HCT116 (cell line): ENCODE data around the gene NKX2-2. TPM values are rescaled to one million over a fixed set of nuclear protein-coding genes. Genes with fewer than 3 reads are reported as not detected.

ENCODE experiments used
- ATAC-seq: fragments of 200-7000 bp; cut with Tn5 transposase; 2 replicates; pipeline ENCODE4 v1.9.1; 2020; ENCODE audit warnings: mild to moderate bottlenecking, moderate library complexity
- BruUV-seq: library from RNA; stranded (reverse); fragments of 400-500 nt; replicated peaks from 2 replicates; lab custom pipeline; 2021; lab: Mats Ljungman, UMichigan
- CTCF ChIA-PET: fragments of 300-600 bp; sonication (Branson Sonifier 250); formaldehyde crosslinking; loops from one replicate; lab custom pipeline; 2021; ENCODE audit warnings: antibody characterized with exemption; lab: Charles Lee
- POLR2A ChIA-PET: fragments of 300-600, 350-600 bp; sonication (Branson Sonifier 250); formaldehyde crosslinking; loops from one replicate; lab custom pipeline; 2021; ENCODE audit warnings: antibody characterized with exemption; lab: Charles Lee
- RAD21 ChIA-PET, 2 experiments: fragments of 300-600 bp; sonication (Branson Sonifier 250); formaldehyde crosslinking; loops; one replicate each; lab custom pipeline; 2023; ENCODE audit warnings: low total read pairs in 2 of 2; ENCODE audit not compliant: uncharacterized antibody in 2 of 2, unreplicated experiment in 2 of 2, low non-redundant PET in 1 of 2; lab: Charles Lee
- DNase-seq: peaks from one replicate; pipeline ENCODE4 v3.0.0-alpha.2; 2010; ENCODE audit warnings: low read depth, low spot score
- H2AFZ ChIP-seq: fragments of 200-600 bp; shearing (Covaris generic), sonication (generic); 2 replicates; pipeline ENCODE4 v1.6.1; 2017; ENCODE audit warnings: low read depth, mixed run types, mixed read lengths, antibody characterized with exemption, low read length; ENCODE audit not compliant: poor library complexity, severe bottlenecking
- H3K27ac ChIP-seq: 2 replicates; pipeline ENCODE4 v1.5.1; 2012; ENCODE audit warnings: low read depth, low read length
- H3K27me3 ChIP-seq: fragments of 200-600 bp; sonication (generic); 2 replicates; pipeline ENCODE4 v1.6.1; 2016; ENCODE audit warnings: mixed run types, low read length, mixed read lengths; ENCODE audit not compliant: insufficient read depth
- H3K36me3 ChIP-seq, 2 experiments: fragments of 200-500 bp in 1 of 2; fragments of 200-600 bp in 1 of 2; sonication (Bioruptor generic) in 1 of 2; sonication (generic) in 1 of 2; 2 replicates each; pipeline versions ENCODE4 v1.5.1 to v1.6.1; 2014 to 2016; ENCODE audit warnings: low read length in 2 of 2, inconsistent platforms in 1 of 2, mixed read lengths in 1 of 2, mixed run types in 1 of 2; ENCODE audit not compliant: insufficient read depth in 2 of 2, control insufficient read depth in 1 of 2
- H3K4me1 ChIP-seq, 2 experiments: fragments of 200-600 bp in 1 of 2; sonication (generic) in 1 of 2; 2 replicates each; pipeline versions ENCODE4 v1.5.1 to v1.6.1; 2012 to 2017; ENCODE audit warnings: low read length in 2 of 2, inconsistent platforms in 1 of 2, mild to moderate bottlenecking in 1 of 2, mixed read lengths in 1 of 2, mixed run types in 1 of 2, moderate library complexity in 1 of 2; ENCODE audit not compliant: insufficient read depth in 2 of 2, control insufficient read depth in 1 of 2
- H3K4me2 ChIP-seq: fragments of 200-600 bp; sonication (generic); 2 replicates; pipeline ENCODE4 v1.6.1; 2017; ENCODE audit warnings: mixed run types, low read length, mixed read lengths
- H3K4me3 ChIP-seq, 2 experiments: fragments of 200-600 bp in 1 of 2; sonication (generic) in 1 of 2; replicated peaks in 1 of 2; 2 replicates each; pipeline ENCODE4 v1.5.1; 2011 to 2016; ENCODE audit warnings: low read length in 2 of 2, control low read depth in 1 of 2, low read depth in 1 of 2, mild to moderate bottlenecking in 1 of 2, mixed read lengths in 1 of 2, mixed run types in 1 of 2
- H3K79me2 ChIP-seq: fragments of 200-600 bp; sonication (generic); 2 replicates; pipeline ENCODE4 v1.6.1; 2017; ENCODE audit warnings: mild to moderate bottlenecking, mixed run types, low read length, moderate library complexity, mixed read lengths; ENCODE audit not compliant: insufficient read depth
- H3K9ac ChIP-seq: fragments of 200-600 bp; sonication (generic); 2 replicates; pipeline ENCODE4 v1.6.1; 2016; ENCODE audit warnings: low read length, mixed read lengths
- H3K9me2 ChIP-seq: fragments of 200-600 bp; sonication (generic), shearing (Covaris generic); 2 replicates; pipeline ENCODE4 v1.6.1; 2017; ENCODE audit warnings: mixed run types, mild to moderate bottlenecking, moderate library complexity; ENCODE audit not compliant: insufficient read depth
- H3K9me3 ChIP-seq, 2 experiments: fragments of 200-500 bp in 1 of 2; fragments of 200-600 bp in 1 of 2; sonication (Bioruptor generic) in 1 of 2; sonication (generic) in 1 of 2; 2 replicates each; pipeline ENCODE4 v1.6.1; 2014 to 2017; ENCODE audit warnings: low read length in 2 of 2, mixed read lengths in 2 of 2, inconsistent platforms in 1 of 2, low read depth in 1 of 2, mild to moderate bottlenecking in 1 of 2, mixed run types in 1 of 2, moderate library complexity in 1 of 2; ENCODE audit not compliant: control insufficient read depth in 1 of 2, insufficient read depth in 1 of 2
- H4K20me1 ChIP-seq: fragments of 200-600 bp; sonication (generic), shearing (Covaris generic); 2 replicates; pipeline ENCODE4 v1.6.1; 2017; ENCODE audit warnings: mixed run types, mild to moderate bottlenecking, moderate library complexity; ENCODE audit not compliant: insufficient read depth
- CBX3 ChIP-seq: IDR thresholded peaks from 2 replicates; pipeline ENCODE4 v1.6.1; 2012; ENCODE audit warnings: low read depth
- EGR1 ChIP-seq: IDR thresholded peaks from 2 replicates; pipeline ENCODE4 v1.6.1; 2012; ENCODE audit warnings: low read depth
- EZH2 ChIP-seq: fragments of 200-600 bp; sonication (generic); IDR thresholded peaks from 2 replicates; pipeline ENCODE4 v1.6.1; 2017; ENCODE audit warnings: antibody characterized with exemption, mixed run types
- EZH2phosphoT487 ChIP-seq: fragments of 200-600 bp; IDR thresholded peaks from 2 replicates; pipeline ENCODE4 v1.6.1; 2018; ENCODE audit warnings: antibody characterized with exemption, borderline replicate concordance
- FOSL1 ChIP-seq: IDR thresholded peaks from 2 replicates; pipeline ENCODE4 v1.6.1; 2012; ENCODE audit warnings: low read depth
- JUND ChIP-seq: IDR thresholded peaks from 2 replicates; pipeline ENCODE4 v1.6.1; 2012
- POLR2AphosphoS5 ChIP-seq: IDR thresholded peaks from 2 replicates; pipeline ENCODE4 v1.6.1; 2011; ENCODE audit warnings: mild to moderate bottlenecking, low read depth, low read length, moderate library complexity
- RAD21 ChIP-seq: IDR thresholded peaks from 2 replicates; pipeline ENCODE4 v1.6.1; 2012; ENCODE audit warnings: low read depth, mild to moderate bottlenecking
- SIN3A ChIP-seq: IDR thresholded peaks from 2 replicates; pipeline ENCODE4 v1.6.1; 2012; ENCODE audit warnings: low read depth
- SP1 ChIP-seq: IDR thresholded peaks from 2 replicates; pipeline ENCODE4 v1.6.1; 2012; ENCODE audit warnings: low read depth
- TCF7L2 ChIP-seq: IDR thresholded peaks from 2 replicates; pipeline ENCODE4 v1.7.0; 2011; ENCODE audit warnings: borderline replicate concordance, inconsistent platforms; ENCODE audit not compliant: insufficient read depth, insufficient read length; ENCODE audit errors: extremely low read depth
- YY1 ChIP-seq: IDR thresholded peaks from 2 replicates; pipeline ENCODE4 v1.6.1; 2011; ENCODE audit warnings: low read length, low read depth, moderate library complexity, mild to moderate bottlenecking; ENCODE audit not compliant: insufficient replicate concordance; ENCODE audit errors: extremely low read depth
- ZFX ChIP-seq: fragments of 450-650 bp; IDR thresholded peaks from 2 replicates; pipeline ENCODE4 v1.6.1; 2017
- ZNF274 ChIP-seq: fragments of 200-500 bp; sonication (Bioruptor generic); IDR thresholded peaks from 2 replicates; pipeline ENCODE4 v1.6.1; 2014; ENCODE audit warnings: mild to moderate bottlenecking, low read depth, low read length, inconsistent platforms
- intact Hi-C: fragments of 100-400 bp; cut with micrococcal nuclease; formaldehyde crosslinking; loops from 2 replicates; pipeline ENCODE4 v1.10.0; 2022
- total RNA-seq: library from RNA; stranded (reverse); gene quantifications from one replicate; pipeline ENCODE4 v1.2.1, GENCODE V29; 2021; ENCODE audit not compliant: unreplicated experiment
- TF ChIP-seq, protein P1 (sequence below): IDR thresholded peaks from 2 replicates; pipeline ENCODE4 v1.6.1; 2012
- TF ChIP-seq, protein P2 (sequence below): IDR thresholded peaks from 2 replicates; pipeline ENCODE4 v1.6.1; 2012; ENCODE audit warnings: low read depth
- TF ChIP-seq, protein P3 (sequence below), 3 experiments: fragments of 200-600 bp in 1 of 3; sonication (generic) in 1 of 3; IDR thresholded peaks in 2 of 3; conservative IDR thresholded peaks in 1 of 3; 2 replicates each; pipeline ENCODE4 v1.5.1; 2012 to 2017; ENCODE audit warnings: low read depth in 2 of 3, low read length in 2 of 3, antibody characterized with exemption in 1 of 3, borderline replicate concordance in 1 of 3, control low read depth in 1 of 3, mild to moderate bottlenecking in 1 of 3, mixed read lengths in 1 of 3, mixed run types in 1 of 3, moderate library complexity in 1 of 3; ENCODE audit not compliant: insufficient read depth in 1 of 3

Gene NKX2-2
- total RNA-seq, 1 experiment from 2014 or later: not detected

DNA sequence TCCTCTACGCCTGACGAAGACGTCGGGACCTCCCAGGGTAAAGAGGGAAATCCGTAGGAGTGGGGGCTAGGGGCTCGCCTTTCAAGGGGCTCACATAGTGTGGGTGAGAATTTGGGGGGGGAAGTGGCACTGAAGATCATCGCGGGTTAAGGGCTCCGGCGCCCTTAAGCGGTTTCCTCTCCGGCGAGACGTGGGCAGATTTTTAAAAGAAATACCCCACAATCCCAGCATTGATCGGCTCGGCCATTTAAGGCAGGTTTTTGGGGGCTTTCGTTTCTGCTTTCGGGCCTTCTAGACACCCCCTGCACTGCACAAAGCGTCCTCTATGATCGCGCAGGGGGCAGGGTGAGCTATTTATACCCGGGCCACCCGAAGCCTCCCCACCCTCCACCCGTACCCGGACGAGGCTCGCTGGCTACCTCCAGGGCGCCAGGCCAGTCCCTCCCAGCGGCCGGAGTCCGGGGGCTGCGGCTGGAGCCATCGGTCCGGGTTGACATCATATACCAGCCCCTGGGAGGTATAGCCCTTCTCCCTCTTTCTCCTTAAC is 1.2 kb downstream of the NKX2-2 start:
- ATAC-seq: no peak
- CTCF ChIA-PET: no interaction called here
- intact Hi-C loops: no loop called here

More for the DNA sequence above, 1.2 kb downstream of the NKX2-2 start:
- no peaks in the 10 kb centered on the region for H3K36me3 ChIP-seq
- DNase-seq: no peak
- H3K9me2 ChIP-seq: no peaks in the 10 kb centered on the region
- ChIA-PET POLR2A (no interaction called here), RAD21 (no interaction called here)
- H3K79me2 ChIP-seq: no peaks in the 10 kb centered on the region
- no TSS peak for BruUV-seq
- H3K27me3 ChIP-seq: no peaks in the 10 kb centered on the region
- no peak overlapping the region for H3K4me2 ChIP-seq
- H4K20me1 ChIP-seq: no peaks in the 10 kb centered on the region
- no peak overlapping the region for H3K27ac ChIP-seq
- H3K9ac ChIP-seq: no peak overlapping the region
- H3K4me1 ChIP-seq: no peaks in the 10 kb centered on the region
- no peaks in the 10 kb centered on the region for H3K9me3 ChIP-seq
- H3K4me3 ChIP-seq: no peak overlapping the region
- H2AFZ ChIP-seq: no peak overlapping the region
- no peak for TF ChIP-seq ZNF274
- TF ChIP-seq EZH2phosphoT487: no peak
- TF ChIP-seq, protein P1, sequence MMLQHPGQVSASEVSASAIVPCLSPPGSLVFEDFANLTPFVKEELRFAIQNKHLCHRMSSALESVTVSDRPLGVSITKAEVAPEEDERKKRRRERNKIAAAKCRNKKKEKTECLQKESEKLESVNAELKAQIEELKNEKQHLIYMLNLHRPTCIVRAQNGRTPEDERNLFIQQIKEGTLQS: no peak
- TF ChIP-seq EZH2: no peak
- no peak for TF ChIP-seq ZFX
- no peak for TF ChIP-seq CBX3
- TF ChIP-seq EGR1: no peak
- TF ChIP-seq POLR2AphosphoS5: no peak
- TF ChIP-seq FOSL1: no peak
- TF ChIP-seq JUND: no peak
- TF ChIP-seq, protein P2, sequence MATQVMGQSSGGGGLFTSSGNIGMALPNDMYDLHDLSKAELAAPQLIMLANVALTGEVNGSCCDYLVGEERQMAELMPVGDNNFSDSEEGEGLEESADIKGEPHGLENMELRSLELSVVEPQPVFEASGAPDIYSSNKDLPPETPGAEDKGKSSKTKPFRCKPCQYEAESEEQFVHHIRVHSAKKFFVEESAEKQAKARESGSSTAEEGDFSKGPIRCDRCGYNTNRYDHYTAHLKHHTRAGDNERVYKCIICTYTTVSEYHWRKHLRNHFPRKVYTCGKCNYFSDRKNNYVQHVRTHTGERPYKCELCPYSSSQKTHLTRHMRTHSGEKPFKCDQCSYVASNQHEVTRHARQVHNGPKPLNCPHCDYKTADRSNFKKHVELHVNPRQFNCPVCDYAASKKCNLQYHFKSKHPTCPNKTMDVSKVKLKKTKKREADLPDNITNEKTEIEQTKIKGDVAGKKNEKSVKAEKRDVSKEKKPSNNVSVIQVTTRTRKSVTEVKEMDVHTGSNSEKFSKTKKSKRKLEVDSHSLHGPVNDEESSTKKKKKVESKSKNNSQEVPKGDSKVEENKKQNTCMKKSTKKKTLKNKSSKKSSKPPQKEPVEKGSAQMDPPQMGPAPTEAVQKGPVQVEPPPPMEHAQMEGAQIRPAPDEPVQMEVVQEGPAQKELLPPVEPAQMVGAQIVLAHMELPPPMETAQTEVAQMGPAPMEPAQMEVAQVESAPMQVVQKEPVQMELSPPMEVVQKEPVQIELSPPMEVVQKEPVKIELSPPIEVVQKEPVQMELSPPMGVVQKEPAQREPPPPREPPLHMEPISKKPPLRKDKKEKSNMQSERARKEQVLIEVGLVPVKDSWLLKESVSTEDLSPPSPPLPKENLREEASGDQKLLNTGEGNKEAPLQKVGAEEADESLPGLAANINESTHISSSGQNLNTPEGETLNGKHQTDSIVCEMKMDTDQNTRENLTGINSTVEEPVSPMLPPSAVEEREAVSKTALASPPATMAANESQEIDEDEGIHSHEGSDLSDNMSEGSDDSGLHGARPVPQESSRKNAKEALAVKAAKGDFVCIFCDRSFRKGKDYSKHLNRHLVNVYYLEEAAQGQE: no peak
- no peak for TF ChIP-seq SP1
- TF ChIP-seq TCF7L2: no peak
- TF ChIP-seq SIN3A: no peak
- no peak for TF ChIP-seq RAD21
- no peak for TF ChIP-seq YY1
- TF ChIP-seq, protein P3, sequence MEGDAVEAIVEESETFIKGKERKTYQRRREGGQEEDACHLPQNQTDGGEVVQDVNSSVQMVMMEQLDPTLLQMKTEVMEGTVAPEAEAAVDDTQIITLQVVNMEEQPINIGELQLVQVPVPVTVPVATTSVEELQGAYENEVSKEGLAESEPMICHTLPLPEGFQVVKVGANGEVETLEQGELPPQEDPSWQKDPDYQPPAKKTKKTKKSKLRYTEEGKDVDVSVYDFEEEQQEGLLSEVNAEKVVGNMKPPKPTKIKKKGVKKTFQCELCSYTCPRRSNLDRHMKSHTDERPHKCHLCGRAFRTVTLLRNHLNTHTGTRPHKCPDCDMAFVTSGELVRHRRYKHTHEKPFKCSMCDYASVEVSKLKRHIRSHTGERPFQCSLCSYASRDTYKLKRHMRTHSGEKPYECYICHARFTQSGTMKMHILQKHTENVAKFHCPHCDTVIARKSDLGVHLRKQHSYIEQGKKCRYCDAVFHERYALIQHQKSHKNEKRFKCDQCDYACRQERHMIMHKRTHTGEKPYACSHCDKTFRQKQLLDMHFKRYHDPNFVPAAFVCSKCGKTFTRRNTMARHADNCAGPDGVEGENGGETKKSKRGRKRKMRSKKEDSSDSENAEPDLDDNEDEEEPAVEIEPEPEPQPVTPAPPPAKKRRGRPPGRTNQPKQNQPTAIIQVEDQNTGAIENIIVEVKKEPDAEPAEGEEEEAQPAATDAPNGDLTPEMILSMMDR (IDR thresholded peaks at IDR 0.05 in 2 of 3, conservative IDR thresholded peaks at IDR 0.05 in 1 of 3; ENCODE audit: borderline replicate concordance in 1 of 3, insufficient read depth in 1 of 3, low read depth in 2 of 3, low read length in 2 of 3): no peak
